Keratinocyte (primary cell): ENCODE measurements around the gene CHCHD10. TPM values are rescaled to one million over a fixed set of nuclear protein-coding genes. Genes with fewer than 3 reads are reported as not detected.

Experiments used
- DNase-seq: peaks from one replicate; pipeline ENCODE4 v3.0.0-alpha.2; 2011; ENCODE audit warnings: low read depth, missing footprints, low spot score
- FAIRE-seq: peaks from 2 replicates; lab custom pipeline; 2011; peaks lifted over from hg19 to GRCh38; lab: Jason Lieb, UNC
- H2AFZ ChIP-seq: 2 replicates; pipeline ENCODE4 v1.6.0; 2012; ENCODE audit warnings: low read length, control low read depth, inconsistent platforms; ENCODE audit not compliant: control insufficient read depth
- H3K27ac ChIP-seq: 2 replicates; pipeline ENCODE4 v1.5.1; 2011; ENCODE audit warnings: low read length; ENCODE audit not compliant: control insufficient read depth, insufficient read depth
- H3K27me3 ChIP-seq: 3 replicates; pipeline ENCODE4 v1.6.0; 2011; ENCODE audit warnings: low read length; ENCODE audit not compliant: control insufficient read depth, insufficient read depth; ENCODE audit errors: extremely low read depth
- H3K36me3 ChIP-seq, 2 experiments: 2 replicates in 1 of 2; 3 replicates in 1 of 2; pipeline ENCODE4 v1.5.1; 2011; ENCODE audit warnings: low read length in 2 of 2, mild to moderate bottlenecking in 1 of 2; ENCODE audit not compliant: control insufficient read depth in 2 of 2, insufficient read depth in 2 of 2; ENCODE audit errors: extremely low read depth in 1 of 2
- H3K4me1 ChIP-seq: 3 replicates; pipeline ENCODE4 v1.5.1; 2011; ENCODE audit warnings: low read length; ENCODE audit not compliant: control insufficient read depth, insufficient read depth; ENCODE audit errors: extremely low read depth
- H3K4me2 ChIP-seq: 3 replicates; pipeline ENCODE4 v1.6.0; 2011; ENCODE audit warnings: low read depth, low read length; ENCODE audit not compliant: control insufficient read depth, insufficient read depth; ENCODE audit errors: extremely low read depth
- H3K4me3 ChIP-seq, 3 experiments: fragments of 200-600 bp in 1 of 3; sonication (generic) in 1 of 3; 2 replicates in 2 of 3; 3 replicates in 1 of 3; pipeline ENCODE4 v1.5.1; 2011 to 2016; ENCODE audit warnings: low read length in 3 of 3, mild to moderate bottlenecking in 3 of 3, control low read depth in 2 of 3, inconsistent platforms in 1 of 3, low read depth in 1 of 3, mixed read lengths in 1 of 3, mixed run types in 1 of 3, moderate library complexity in 1 of 3; ENCODE audit not compliant: control insufficient read depth in 2 of 3, insufficient read depth in 2 of 3; ENCODE audit errors: extremely low read depth in 1 of 3
- H3K79me2 ChIP-seq: 2 replicates; pipeline ENCODE4 v1.6.0; 2012; ENCODE audit warnings: low read length; ENCODE audit not compliant: control insufficient read depth, insufficient read depth
- H3K9ac ChIP-seq: 3 replicates; pipeline ENCODE4 v1.6.0; 2011; ENCODE audit warnings: low read length; ENCODE audit not compliant: control insufficient read depth, insufficient read depth; ENCODE audit errors: extremely low read depth
- H3K9me1 ChIP-seq: 3 replicates; pipeline ENCODE4 v1.6.0; 2011; ENCODE audit warnings: low read length; ENCODE audit not compliant: control insufficient read depth, insufficient read depth; ENCODE audit errors: extremely low read depth
- H3K9me3 ChIP-seq: 2 replicates; pipeline ENCODE4 v1.5.1; 2012; ENCODE audit warnings: low read depth, low read length; ENCODE audit not compliant: control insufficient read depth
- H4K20me1 ChIP-seq: 3 replicates; pipeline ENCODE4 v1.6.0; 2011; ENCODE audit warnings: low read length; ENCODE audit not compliant: control insufficient read depth, insufficient read depth; ENCODE audit errors: extremely low read depth
- CTCF ChIP-seq, 3 experiments: IDR thresholded peaks in 1 of 3; conservative IDR thresholded peaks in 1 of 3; optimal IDR thresholded peaks in 1 of 3; 2 replicates in 2 of 3; 3 replicates in 1 of 3; pipeline versions ENCODE3 to v1.5.1; 2011; ENCODE audit warnings: low read length in 3 of 3, mild to moderate bottlenecking in 3 of 3, moderate library complexity in 2 of 3, control low read depth in 1 of 3, inconsistent platforms in 1 of 3; ENCODE audit not compliant: insufficient read depth in 2 of 3; ENCODE audit errors: extremely low read depth in 1 of 3
- EZH2 ChIP-seq: IDR thresholded peaks from one replicate; pipeline ENCODE4 v1.6.1; 2012; ENCODE audit warnings: inconsistent platforms, mild to moderate bottlenecking, low read length, moderate library complexity
- dilution Hi-C: fragments of 300-500 bp; cut with MboI; formaldehyde crosslinking; loops from one replicate; pipeline ENCODE4 v1.7.0; 2020; ENCODE audit warnings: low sequenced_read_pairs; ENCODE audit not compliant: extremely low pct_ligation_motif_present
- polyA plus RNA-seq, 5 experiments: library from polyadenylated mRNA; depleted of rRNA in 3 of 5; stranded (reverse) in 3 of 5; stranded (forward) in 1 of 5; unstranded in 1 of 5; fragments of >200 nt; gene quantifications; 1 replicate in 1 of 5; 2 replicates in 3 of 5; 3 replicates in 1 of 5; pipeline versions ENCODE4 v1.2.1 to v1.2.3, GENCODE V29; 2011 to 2012; ENCODE audit warnings: missing spikeins in 2 of 5, low read depth in 1 of 5, low replicate concordance in 1 of 5

Gene CHCHD10
- polyA plus RNA-seq, 1 donor (not counting 4 experiments of a cell fraction or from before 2014, with no cell fraction given), result 10.4 TPM

GRCh38 chr22:23760056-23760455, 7.7 kb downstream of the CHCHD10 start:
- no peaks in the 10 kb centered on the region for H3K27me3 ChIP-seq
- no peak overlapping the region for H3K4me2 ChIP-seq
- H3K4me1 ChIP-seq, result no peaks in the 10 kb centered on the region
- DNase-seq (no peak), FAIRE-seq (no peak)
- no peaks in the 10 kb centered on the region for H4K20me1 ChIP-seq
- H3K9me3 ChIP-seq, result no peaks in the 10 kb centered on the region
- H2AFZ ChIP-seq, result no peak overlapping the region
- no peak overlapping the region for H3K9ac ChIP-seq
- no peak overlapping the region for H3K4me3 ChIP-seq
- H3K36me3 ChIP-seq, result no peaks in the 10 kb centered on the region
- H3K27ac ChIP-seq, result no peak overlapping the region
- H3K79me2 ChIP-seq, result no peaks in the 10 kb centered on the region
- TF ChIP-seq CTCF (optimal IDR thresholded peaks at IDR 0.05 in 1 of 3, IDR thresholded peaks at IDR 0.05 in 1 of 3, conservative IDR thresholded peaks at IDR 0.05 in 1 of 3; ENCODE audit: extremely low read depth in 1 of 3, insufficient read depth in 2 of 3, low read length in 3 of 3), result no peak
- no peak for TF ChIP-seq EZH2
- dilution Hi-C loops, result no loop called here
- no peaks in the 10 kb centered on the region for H3K9me1 ChIP-seq

GRCh38 chr22:23759566-23759965, 8.2 kb downstream of the CHCHD10 start:
- dilution Hi-C loops, result no loop called here

More at GRCh38 chr22:23759566-23759965, 8.2 kb downstream of the CHCHD10 start:
- Histone ChIP-seq H3K27me3 (no peaks in the 10 kb centered on the region), H3K9me3 (no peaks in the 10 kb centered on the region), H2AFZ (no peak overlapping the region), H3K9me1 (no peaks in the 10 kb centered on the region), H3K79me2 (no peaks in the 10 kb centered on the region), H3K27ac (no peak overlapping the region), H3K9ac (no peak overlapping the region), H3K4me1 (no peaks in the 10 kb centered on the region), H3K4me2 (no peak overlapping the region), H3K36me3 (no peaks in the 10 kb centered on the region), H4K20me1 (no peaks in the 10 kb centered on the region), H3K4me3 (no peak overlapping the region)
- TF ChIP-seq CTCF (optimal IDR thresholded peaks at IDR 0.05 in 1 of 3, IDR thresholded peaks at IDR 0.05 in 1 of 3, conservative IDR thresholded peaks at IDR 0.05 in 1 of 3; ENCODE audit: extremely low read depth in 1 of 3, insufficient read depth in 2 of 3, low read length in 3 of 3) (no peak), EZH2 (no peak)
- FAIRE-seq (no peak), DNase-seq (no peak)
